ENCODE results near the gene ZNF462.

Gene ZNF462

DNA sequence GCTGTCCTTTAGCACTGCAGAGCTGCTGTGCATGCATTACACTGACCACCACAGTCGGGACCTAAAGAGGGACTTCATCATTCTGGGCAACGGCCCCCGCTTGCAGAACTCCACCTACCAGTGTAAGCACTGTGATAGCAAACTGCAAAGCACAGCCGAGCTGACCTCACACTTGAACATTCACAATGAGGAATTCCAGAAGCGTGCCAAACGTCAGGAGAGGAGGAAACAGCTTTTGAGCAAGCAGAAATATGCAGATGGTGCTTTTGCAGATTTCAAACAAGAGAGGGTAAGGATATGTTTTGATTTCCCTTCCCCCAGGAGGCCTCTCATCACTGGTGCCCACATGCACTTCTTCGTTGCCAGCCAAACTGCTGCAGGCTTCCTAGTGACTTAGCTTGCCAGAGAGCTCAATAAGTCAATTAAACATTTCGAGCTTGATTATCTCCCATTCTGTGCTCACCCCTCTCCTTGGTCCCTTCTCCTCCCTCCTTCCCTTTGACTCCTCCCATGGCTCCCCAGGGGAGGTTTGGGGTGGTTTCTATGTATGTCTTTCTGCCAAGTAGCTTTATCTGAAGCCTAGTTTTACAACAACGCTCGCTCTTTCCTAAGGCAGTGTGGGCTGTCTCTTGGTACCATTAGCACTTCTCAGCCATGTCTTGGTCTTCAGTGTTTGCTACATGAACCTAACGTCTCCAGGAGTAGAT lies 66.7 kb downstream of the ZNF462 start:
- Histone ChIP-seq H3K4me2 (ENCODE audit: low read length) (no peak overlapping the region), H3K36me3 (replicated peaks; ENCODE audit: low read depth, low read length) (no peaks in the 10 kb centered on the region), H2AFZ (ENCODE audit: low read depth, low read length) (no peak overlapping the region), H3K9me3 (ENCODE audit: insufficient read depth, low read length) (no peaks in the 10 kb centered on the region), H3K79me2 (ENCODE audit: low read length) (no peaks in the 10 kb centered on the region), H3K27me3 (ENCODE audit: low read depth, low read length) (0 out of 2 replicates have a peak, but pooled peaks cover 3% of the 10 kb centered on the region), H3K4me3 (ENCODE audit: low read length) (no peak overlapping the region), H3K4me1 (ENCODE audit: low read length) (no peaks in the 10 kb centered on the region), H3K9ac (ENCODE audit: low read length) (no peak overlapping the region), H4K20me1 (ENCODE audit: insufficient read depth, low read length) (no peaks in the 10 kb centered on the region), H3K27ac (ENCODE audit: low read length) (no peak overlapping the region)
- no peak for TF ChIP-seq EZH2phosphoT487 (IDR thresholded peaks at IDR 0.05; ENCODE audit: low read depth)
- TF ChIP-seq, protein P1, sequence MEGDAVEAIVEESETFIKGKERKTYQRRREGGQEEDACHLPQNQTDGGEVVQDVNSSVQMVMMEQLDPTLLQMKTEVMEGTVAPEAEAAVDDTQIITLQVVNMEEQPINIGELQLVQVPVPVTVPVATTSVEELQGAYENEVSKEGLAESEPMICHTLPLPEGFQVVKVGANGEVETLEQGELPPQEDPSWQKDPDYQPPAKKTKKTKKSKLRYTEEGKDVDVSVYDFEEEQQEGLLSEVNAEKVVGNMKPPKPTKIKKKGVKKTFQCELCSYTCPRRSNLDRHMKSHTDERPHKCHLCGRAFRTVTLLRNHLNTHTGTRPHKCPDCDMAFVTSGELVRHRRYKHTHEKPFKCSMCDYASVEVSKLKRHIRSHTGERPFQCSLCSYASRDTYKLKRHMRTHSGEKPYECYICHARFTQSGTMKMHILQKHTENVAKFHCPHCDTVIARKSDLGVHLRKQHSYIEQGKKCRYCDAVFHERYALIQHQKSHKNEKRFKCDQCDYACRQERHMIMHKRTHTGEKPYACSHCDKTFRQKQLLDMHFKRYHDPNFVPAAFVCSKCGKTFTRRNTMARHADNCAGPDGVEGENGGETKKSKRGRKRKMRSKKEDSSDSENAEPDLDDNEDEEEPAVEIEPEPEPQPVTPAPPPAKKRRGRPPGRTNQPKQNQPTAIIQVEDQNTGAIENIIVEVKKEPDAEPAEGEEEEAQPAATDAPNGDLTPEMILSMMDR (IDR thresholded peaks at IDR 0.05; ENCODE audit: low read depth, low read length) = no peak

DNA sequence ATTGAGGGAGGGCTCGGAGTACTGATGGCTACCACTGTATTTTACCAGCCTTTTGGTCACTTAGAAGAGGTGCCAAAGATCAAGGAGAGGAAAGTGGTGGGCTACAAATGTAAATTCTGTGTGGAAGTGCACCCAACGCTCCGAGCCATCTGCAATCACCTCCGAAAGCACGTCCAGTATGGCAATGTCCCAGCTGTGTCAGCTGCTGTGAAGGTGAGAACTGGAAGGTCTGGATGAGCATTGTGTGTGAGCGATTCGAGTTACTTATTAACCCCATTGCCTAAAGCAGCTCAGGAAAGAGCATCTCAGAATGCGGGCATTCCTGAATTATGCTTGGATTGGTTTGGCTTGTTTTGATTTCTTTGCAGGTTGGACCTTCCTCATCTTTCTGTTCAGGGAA lies 67.5 kb downstream of the ZNF462 start:
- Histone ChIP-seq H3K9ac (ENCODE audit: low read length) (no peak overlapping the region), H4K20me1 (ENCODE audit: insufficient read depth, low read length) (no peaks in the 10 kb centered on the region), H3K36me3 (replicated peaks; ENCODE audit: low read depth, low read length) (no peaks in the 10 kb centered on the region), H3K4me1 (ENCODE audit: low read length) (no peaks in the 10 kb centered on the region), H3K4me2 (ENCODE audit: low read length) (no peak overlapping the region), H3K27me3 (ENCODE audit: low read depth, low read length) (0 out of 2 replicates have a peak, but pooled peaks cover 3% of the 10 kb centered on the region), H3K27ac (ENCODE audit: low read length) (no peak overlapping the region), H3K9me3 (ENCODE audit: insufficient read depth, low read length) (no peaks in the 10 kb centered on the region), H3K79me2 (ENCODE audit: low read length) (no peaks in the 10 kb centered on the region), H3K4me3 (ENCODE audit: low read length) (no peak overlapping the region), H2AFZ (ENCODE audit: low read depth, low read length) (no peak overlapping the region)
- TF ChIP-seq, protein P1 (IDR thresholded peaks at IDR 0.05; ENCODE audit: low read depth, low read length) = no peak
- no peak for TF ChIP-seq EZH2phosphoT487 (IDR thresholded peaks at IDR 0.05; ENCODE audit: low read depth)

DNA sequence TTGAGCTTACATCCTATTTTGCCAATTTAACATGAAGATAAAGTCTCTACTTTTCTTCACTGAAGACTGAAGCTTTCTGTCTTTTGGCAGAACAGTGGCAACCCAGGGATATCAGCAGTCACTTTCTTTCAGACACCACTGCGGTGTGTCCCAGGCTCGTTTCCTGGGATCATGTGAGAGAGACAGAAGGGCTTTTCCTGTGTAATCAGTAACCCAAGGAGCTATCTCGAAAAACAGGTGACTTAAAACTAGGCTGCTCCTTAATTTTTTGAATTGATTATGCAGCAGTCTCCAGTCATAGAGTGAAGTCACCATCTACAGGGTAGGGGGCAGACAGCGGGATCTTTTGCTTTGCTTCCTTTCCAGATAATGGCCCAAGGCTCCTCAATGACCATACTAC lies 68.5 kb downstream of the ZNF462 start:
- no peak for TF ChIP-seq EZH2phosphoT487 (IDR thresholded peaks at IDR 0.05; ENCODE audit: low read depth)
- TF ChIP-seq, protein P1 (IDR thresholded peaks at IDR 0.05; ENCODE audit: low read depth, low read length) = no peak
- Histone ChIP-seq H3K9me3 (ENCODE audit: insufficient read depth, low read length) (no peaks in the 10 kb centered on the region), H3K9ac (ENCODE audit: low read length) (no peak overlapping the region), H3K4me3 (ENCODE audit: low read length) (no peak overlapping the region), H3K4me2 (ENCODE audit: low read length) (no peak overlapping the region), H2AFZ (ENCODE audit: low read depth, low read length) (no peak overlapping the region), H3K27ac (ENCODE audit: low read length) (no peak overlapping the region), H3K27me3 (ENCODE audit: low read depth, low read length) (0 out of 2 replicates have a peak, but pooled peaks cover 3% of the 10 kb centered on the region), H3K79me2 (ENCODE audit: low read length) (no peaks in the 10 kb centered on the region), H3K4me1 (ENCODE audit: low read length) (no peaks in the 10 kb centered on the region), H3K36me3 (replicated peaks; ENCODE audit: low read depth, low read length) (no peaks in the 10 kb centered on the region), H4K20me1 (ENCODE audit: insufficient read depth, low read length) (no peaks in the 10 kb centered on the region)

DNA sequence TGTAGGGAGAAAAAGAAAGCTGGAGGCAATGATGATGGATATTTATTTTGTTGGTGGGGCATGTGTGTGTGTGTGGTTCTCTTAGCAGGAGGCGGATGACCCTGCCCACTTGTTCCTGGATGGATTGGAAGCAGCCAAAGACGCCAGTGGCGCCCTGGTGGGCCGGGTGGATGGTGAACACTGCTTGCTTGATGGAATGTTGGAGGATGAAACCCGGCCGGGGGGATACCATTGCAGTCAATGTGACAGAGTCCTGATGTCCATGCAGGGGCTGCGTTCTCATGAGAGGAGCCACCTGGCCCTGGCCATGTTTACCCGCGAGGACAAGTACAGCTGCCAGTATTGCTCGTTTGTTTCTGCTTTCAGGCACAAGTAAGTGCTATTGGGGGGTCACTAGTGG lies 69.2 kb downstream of the ZNF462 start:
- no peak overlapping the region for H2AFZ ChIP-seq (ENCODE audit: low read depth, low read length)
- no peak overlapping the region for H3K27ac ChIP-seq (ENCODE audit: low read length)
- H3K4me3 ChIP-seq (ENCODE audit: low read length) = no peak overlapping the region
- H3K9me3 ChIP-seq (ENCODE audit: insufficient read depth, low read length) = no peaks in the 10 kb centered on the region
- H3K79me2 ChIP-seq (ENCODE audit: low read length) = no peaks in the 10 kb centered on the region
- H3K36me3 ChIP-seq (replicated peaks; ENCODE audit: low read depth, low read length) = no peaks in the 10 kb centered on the region
- 0 out of 2 replicates have a peak, but pooled peaks cover 3% of the 10 kb centered on the region for H3K27me3 ChIP-seq (ENCODE audit: low read depth, low read length)
- no peak overlapping the region for H3K4me2 ChIP-seq (ENCODE audit: low read length)
- no peak overlapping the region for H3K9ac ChIP-seq (ENCODE audit: low read length)
- H4K20me1 ChIP-seq (ENCODE audit: insufficient read depth, low read length) = no peaks in the 10 kb centered on the region
- TF ChIP-seq, protein P1 (IDR thresholded peaks at IDR 0.05; ENCODE audit: low read depth, low read length) = no peak
- TF ChIP-seq EZH2phosphoT487 (IDR thresholded peaks at IDR 0.05; ENCODE audit: low read depth) = no peak
- H3K4me1 ChIP-seq (ENCODE audit: low read length) = no peaks in the 10 kb centered on the region
